ENCODE results near the gene SCD. TPM values are rescaled to one million over a fixed set of nuclear protein-coding genes. Genes with fewer than 3 reads are reported as not detected.

Gene SCD
- total and polyA plus RNA-seq, 2 donors (not counting 1 experiment from before 2014, with no cell fraction given): 0.89 to 5.1 TPM

DNA sequence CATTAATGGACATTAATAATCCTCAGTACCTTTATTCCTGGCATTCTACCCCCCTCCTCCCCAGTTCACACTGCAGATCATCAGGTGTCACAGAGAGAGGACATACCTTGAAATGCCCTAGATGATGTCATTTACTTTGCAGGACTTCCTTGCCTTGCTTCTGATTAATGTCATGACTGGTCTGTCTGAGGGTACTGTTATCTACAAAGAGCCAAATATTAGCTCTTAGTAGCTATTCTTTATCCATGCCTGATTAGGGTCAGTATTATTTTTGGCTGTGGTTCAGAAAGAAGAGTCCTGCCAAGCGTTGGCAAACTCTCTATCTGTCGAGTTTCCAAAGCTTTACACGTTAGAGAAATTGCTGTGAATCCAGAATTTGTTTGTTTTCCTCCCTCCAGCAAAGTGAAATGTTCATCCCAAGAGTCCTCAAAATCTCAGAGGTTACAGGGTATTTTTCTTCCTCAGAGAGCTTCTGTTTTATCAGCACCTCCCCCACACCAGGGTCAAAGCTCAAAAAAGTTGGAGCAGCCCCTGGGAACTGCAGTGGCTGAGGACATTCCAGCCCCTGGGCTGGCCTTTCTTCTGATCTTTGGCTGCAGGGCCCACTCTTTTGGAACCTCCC is 12.6 kb downstream of the SCD start:
- ATAC-seq (ENCODE audit: low read depth) (no peak), DNase-seq (no peak)
- intact Hi-C loops (cut with micrococcal nuclease): no loop called here
- Mint-ChIP-seq H3K27ac (no peak overlapping the region), H3K4me3 (no peak overlapping the region), H3K4me1 (no peaks in the 10 kb centered on the region), H3K9me3 (ENCODE audit: insufficient read depth) (no peaks in the 10 kb centered on the region), H3K27me3 (peaks cover 2% of the 10 kb centered on the region)
- no peaks in the 10 kb centered on the region for H3K27me3 ChIP-seq (replicated peaks in 1 of 4; ENCODE audit: control extremely low read depth in 1 of 4, control insufficient read depth in 3 of 4, insufficient read depth in 4 of 4, low read length in 3 of 4)
- TF ChIP-seq EZH2 (IDR thresholded peaks at IDR 0.05; ENCODE audit: borderline replicate concordance, insufficient read depth, low read depth, low read length, poor library complexity, severe bottlenecking): no peak
- TF ChIP-seq, protein P1, sequence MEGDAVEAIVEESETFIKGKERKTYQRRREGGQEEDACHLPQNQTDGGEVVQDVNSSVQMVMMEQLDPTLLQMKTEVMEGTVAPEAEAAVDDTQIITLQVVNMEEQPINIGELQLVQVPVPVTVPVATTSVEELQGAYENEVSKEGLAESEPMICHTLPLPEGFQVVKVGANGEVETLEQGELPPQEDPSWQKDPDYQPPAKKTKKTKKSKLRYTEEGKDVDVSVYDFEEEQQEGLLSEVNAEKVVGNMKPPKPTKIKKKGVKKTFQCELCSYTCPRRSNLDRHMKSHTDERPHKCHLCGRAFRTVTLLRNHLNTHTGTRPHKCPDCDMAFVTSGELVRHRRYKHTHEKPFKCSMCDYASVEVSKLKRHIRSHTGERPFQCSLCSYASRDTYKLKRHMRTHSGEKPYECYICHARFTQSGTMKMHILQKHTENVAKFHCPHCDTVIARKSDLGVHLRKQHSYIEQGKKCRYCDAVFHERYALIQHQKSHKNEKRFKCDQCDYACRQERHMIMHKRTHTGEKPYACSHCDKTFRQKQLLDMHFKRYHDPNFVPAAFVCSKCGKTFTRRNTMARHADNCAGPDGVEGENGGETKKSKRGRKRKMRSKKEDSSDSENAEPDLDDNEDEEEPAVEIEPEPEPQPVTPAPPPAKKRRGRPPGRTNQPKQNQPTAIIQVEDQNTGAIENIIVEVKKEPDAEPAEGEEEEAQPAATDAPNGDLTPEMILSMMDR (IDR thresholded peaks at IDR 0.05): no peak
- H3K27ac ChIP-seq (ENCODE audit: low read length in 2 of 2): no peak overlapping the region
- H3K9ac ChIP-seq (ENCODE audit: low read length): no peak overlapping the region
- H4K20me1 ChIP-seq (ENCODE audit: control insufficient read depth, insufficient read depth, low read length, poor library complexity, severe bottlenecking): no peaks in the 10 kb centered on the region
- ChIA-PET POLR2A (no interaction called here), CTCF (no interaction called here)
- no peak overlapping the region for H3K4me3 ChIP-seq (ENCODE audit: control extremely low read depth in 1 of 5, extremely low read depth in 1 of 5, insufficient read depth in 1 of 5, low read depth in 2 of 5, low read length in 4 of 5)
- peaks cover 3 to 4% of the 10 kb centered on the region in 2 experiments for H3K36me3 ChIP-seq (replicated peaks in 1 of 2; ENCODE audit: control extremely low read depth in 1 of 2, control insufficient read depth in 1 of 2, extremely low read depth in 1 of 2, insufficient read depth in 2 of 2, low read length in 1 of 2)
- no peak overlapping the region for H2AFZ ChIP-seq (ENCODE audit: insufficient read depth, low read depth, low read length, poor library complexity, severe bottlenecking)
- no peak overlapping the region for H3K4me2 ChIP-seq (replicated peaks; ENCODE audit: low read depth, low read length, poor library complexity, severe bottlenecking)
- no peaks in the 10 kb centered on the region for H3K79me2 ChIP-seq (ENCODE audit: control insufficient read depth, insufficient read depth, low read length)
- 95% methylated on average over 3 of the region's 3 CpGs for WGBS (ENCODE audit: insufficient coverage)
- H3K9me3 ChIP-seq (ENCODE audit: control extremely low read depth in 1 of 3, control insufficient read depth in 2 of 3, insufficient read depth in 1 of 3, low read length in 2 of 3): no peaks in the 10 kb centered on the region
- H3K4me1 ChIP-seq (ENCODE audit: control insufficient read depth in 2 of 2, insufficient read depth in 2 of 2, low read length in 2 of 2): no peaks in the 10 kb centered on the region

GRCh38 chr10:100360234-100360633 is 13.2 kb downstream of the SCD start:
- ATAC-seq (ENCODE audit: low read depth) (no peak), DNase-seq (no peak)
- WGBS (ENCODE audit: insufficient coverage): no CpG with 5 or more reads among the region's 6 CpGs
- Mint-ChIP-seq H3K4me1 (no peaks in the 10 kb centered on the region), H3K9me3 (ENCODE audit: insufficient read depth) (no peaks in the 10 kb centered on the region), H3K4me3 (no peak overlapping the region), H3K27ac (no peak overlapping the region), H3K27me3 (peaks cover 5% of the 10 kb centered on the region)
- Histone ChIP-seq H2AFZ (ENCODE audit: insufficient read depth, low read depth, low read length, poor library complexity, severe bottlenecking) (no peak overlapping the region), H3K9ac (ENCODE audit: low read length) (no peak overlapping the region), H3K27ac (ENCODE audit: low read length in 2 of 2) (no peak overlapping the region), H3K4me1 (ENCODE audit: control insufficient read depth in 2 of 2, insufficient read depth in 2 of 2, low read length in 2 of 2) (no peaks in the 10 kb centered on the region), H4K20me1 (ENCODE audit: control insufficient read depth, insufficient read depth, low read length, poor library complexity, severe bottlenecking) (no peaks in the 10 kb centered on the region), H3K9me3 (ENCODE audit: control extremely low read depth in 1 of 3, control insufficient read depth in 2 of 3, insufficient read depth in 1 of 3, low read length in 2 of 3) (no peaks in the 10 kb centered on the region), H3K79me2 (ENCODE audit: control insufficient read depth, insufficient read depth, low read length) (no peaks in the 10 kb centered on the region), H3K27me3 (replicated peaks in 1 of 4; ENCODE audit: control extremely low read depth in 1 of 4, control insufficient read depth in 3 of 4, insufficient read depth in 4 of 4, low read length in 3 of 4) (no peaks in the 10 kb centered on the region), H3K4me3 (ENCODE audit: control extremely low read depth in 1 of 5, extremely low read depth in 1 of 5, insufficient read depth in 1 of 5, low read depth in 2 of 5, low read length in 4 of 5) (no peak overlapping the region), H3K36me3 (replicated peaks in 1 of 2; ENCODE audit: control extremely low read depth in 1 of 2, control insufficient read depth in 1 of 2, extremely low read depth in 1 of 2, insufficient read depth in 2 of 2, low read length in 1 of 2) (peaks cover 3 to 4% of the 10 kb centered on the region in 2 experiments), H3K4me2 (replicated peaks; ENCODE audit: low read depth, low read length, poor library complexity, severe bottlenecking) (no peak overlapping the region)
- ChIA-PET POLR2A (no interaction called here), CTCF (interaction anchor here (1.5 kb wide), 2 partner anchors 11 to 13 kb away, joined by 3 to 4 read pairs; partner anchors contain the start of gene SCD)
- intact Hi-C loops (cut with micrococcal nuclease): no loop called here
- TF ChIP-seq EZH2 (IDR thresholded peaks at IDR 0.05; ENCODE audit: borderline replicate concordance, insufficient read depth, low read depth, low read length, poor library complexity, severe bottlenecking): no peak
- TF ChIP-seq, protein P1 (IDR thresholded peaks at IDR 0.05): no peak

Measured in B cell (primary cell).